Measurements from ENCODE around the gene SLC22A5. TPM values are rescaled to one million over a fixed set of nuclear protein-coding genes. Genes with fewer than 3 reads are reported as not detected.

Gene SLC22A5
- total and polyA plus RNA-seq, 9 of the 15 experiments (the other 6 are each of a cell fraction or from before 2014, with no cell fraction given), result 3.0 to 16.6 (median 8.3) TPM

GRCh38 chr5:132425009-132425937 lies 55.8 kb downstream of the SLC22A5 start:
- CTCF ChIA-PET (ENCODE audit: low intra/inter-chr PET ratio), result no interaction called here
- peak; percentile 73 for FAIRE-seq
- in situ Hi-C loops (cut with MboI), result no loop called here
- Histone ChIP-seq H3K4me2 (ENCODE audit: insufficient read depth, low read length) (peak overlapping the region; percentile 78; the same call in 1 of the 2 replicates), H3K4me3 (no peak overlapping the region), H4K20me1 (replicated peaks; ENCODE audit: control insufficient read depth, insufficient read depth, low read length) (no peaks in the 10 kb centered on the region), H3K9ac (ENCODE audit: insufficient read depth in 1 of 2, low read depth in 2 of 2, low read length in 2 of 2) (peak overlapping the region; percentile 52 to 86), H3K79me2 (ENCODE audit: control insufficient read depth, insufficient read depth, low read length) (no peaks in the 10 kb centered on the region), H3K9me3 (replicated peaks; ENCODE audit: control insufficient read depth, insufficient read depth, low read depth, low read length) (no peaks in the 10 kb centered on the region), H3K36me3 (ENCODE audit: control insufficient read depth, insufficient read depth, low read length) (no peaks in the 10 kb centered on the region), H3K27ac (ENCODE audit: extremely low read depth, low read depth, low read length) (peak overlapping the region; percentile 76), H3K4me1 (replicated peaks in 1 of 2; ENCODE audit: control insufficient read depth in 2 of 2, insufficient read depth in 2 of 2, low read length in 2 of 2) (peaks cover 52 to 82% of the 10 kb centered on the region in 2 experiments), H3K9me1 (ENCODE audit: control insufficient read depth, insufficient read depth, low read length) (peaks cover 7% of the 10 kb centered on the region), H3K27me3 (ENCODE audit: control insufficient read depth in 2 of 2, insufficient read depth in 2 of 2, low read length in 2 of 2) (no peaks in the 10 kb centered on the region), H2AFZ (ENCODE audit: low read depth, low read length) (peak overlapping the region; percentile 48; the same call in 1 of the 2 replicates)
- peak; percentile 6; the same call in 1 of the 3 replicates for ATAC-seq
- intact Hi-C loops (cut with micrococcal nuclease), result no loop called here
- peak; percentile 41 to 70 (median 52) for DNase-seq (ENCODE audit: extremely low read depth in 1 of 4, low spot score in 3 of 4)
- WGBS (ENCODE audit: insufficient coverage, low coverage, missing lambda C conversion rate), result 16% methylated on average over 8 of the region's 8 CpGs
- BruUV-seq (replicated peaks), result no TSS peak
- POLR2A ChIA-PET, result interaction anchor here (0.7 to 5.8 kb wide), 16 partner anchors 9 to 533 kb away, joined by 3 to 64 read pairs (median 4); partner anchors contain the start of gene IRF1
- TF ChIP-seq ZFPM2 (CRISPR knock-in tag; IDR thresholded peaks at IDR 0.05) (no peak), ZNF253 (CRISPR knock-in tag; conservative IDR thresholded peaks at IDR 0.05) (no peak), SMAD2 (IDR thresholded peaks at IDR 0.05; ENCODE audit: low read depth, low read length) (no peak), ZNF282 (CRISPR knock-in tag; IDR thresholded peaks at IDR 0.05) (no peak), ARID1B (IDR thresholded peaks at IDR 0.05) (peak; percentile 32; the same call in 1 of the 2 replicates), MECOM (CRISPR knock-in tag; IDR thresholded peaks at IDR 0.05) (no peak), THAP7 (CRISPR knock-in tag; IDR thresholded peaks at IDR 0.05) (no peak), HDAC1 (IDR thresholded peaks at IDR 0.05) (peak in 1 of 2 experiments; percentile 39; a peak in 1 of 4 replicates), MAFK (IDR thresholded peaks at IDR 0.05; ENCODE audit: low read length) (peak; percentile 8; the same call in 1 of the 2 replicates), ZNF316 (IDR thresholded peaks at IDR 0.05) (0 out of 2 replicates have a peak, but pooled peaks have one; percentile 18), NR0B1 (IDR thresholded peaks at IDR 0.05; ENCODE audit: partially characterized antibody) (no peak), ETV1 (tag; conservative IDR thresholded peaks at IDR 0.05; ENCODE audit: low read depth) (0 out of 2 replicates have a peak, but pooled peaks have one; percentile 3), RBM25 (IDR thresholded peaks at IDR 0.05; ENCODE audit: low read depth, low read length, severe bottlenecking) (peak; percentile 22), LCOR (CRISPR knock-in tag; IDR thresholded peaks at IDR 0.05) (no peak), ZFP36 (IDR thresholded peaks at IDR 0.05; ENCODE audit: low read depth, low read length, partially characterized antibody) (no peak), MEF2D (tag; conservative IDR thresholded peaks at IDR 0.05; ENCODE audit: low read depth) (peak; percentile 83), DPF2 (IDR thresholded peaks at IDR 0.05) (no peak), IRF9 (tag; IDR thresholded peaks at IDR 0.05) (no peak)
